GM21529 (cell line): Measurements from ENCODE around the gene CNMD.
"Not testable (repeated sequence)": the region's sequence is repeated elsewhere in the genome, so short reads cannot be mapped to it uniquely, and the experiment has no call there.

ENCODE experiments used
- ATAC-seq: cut with Tn5 transposase; IDR thresholded peaks from one replicate; pipeline ENCODE4 v1.9.1; 2021; ENCODE audit not compliant: unreplicated experiment

The CNMD gene

DNA sequence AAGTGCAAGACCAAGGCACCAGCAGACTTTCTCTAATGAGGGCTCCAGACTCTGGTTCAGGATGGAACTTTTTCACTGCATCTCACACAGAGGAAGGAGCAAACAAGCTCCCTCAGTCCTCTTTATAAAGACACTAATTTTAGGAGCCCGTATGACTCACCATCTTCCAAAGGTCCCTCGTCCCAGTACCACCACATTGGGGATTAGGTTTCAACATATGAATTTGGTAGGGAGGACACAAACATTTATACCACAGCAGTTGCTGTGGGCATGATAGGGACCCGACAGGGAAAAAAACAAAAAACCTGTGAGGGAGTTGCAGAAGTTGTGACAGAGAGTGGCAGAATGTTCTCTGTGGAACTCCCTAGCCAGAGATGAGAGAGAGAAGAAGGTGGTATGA is 6.5 kb upstream of the CNMD start:
- ATAC-seq: no peak

DNA sequence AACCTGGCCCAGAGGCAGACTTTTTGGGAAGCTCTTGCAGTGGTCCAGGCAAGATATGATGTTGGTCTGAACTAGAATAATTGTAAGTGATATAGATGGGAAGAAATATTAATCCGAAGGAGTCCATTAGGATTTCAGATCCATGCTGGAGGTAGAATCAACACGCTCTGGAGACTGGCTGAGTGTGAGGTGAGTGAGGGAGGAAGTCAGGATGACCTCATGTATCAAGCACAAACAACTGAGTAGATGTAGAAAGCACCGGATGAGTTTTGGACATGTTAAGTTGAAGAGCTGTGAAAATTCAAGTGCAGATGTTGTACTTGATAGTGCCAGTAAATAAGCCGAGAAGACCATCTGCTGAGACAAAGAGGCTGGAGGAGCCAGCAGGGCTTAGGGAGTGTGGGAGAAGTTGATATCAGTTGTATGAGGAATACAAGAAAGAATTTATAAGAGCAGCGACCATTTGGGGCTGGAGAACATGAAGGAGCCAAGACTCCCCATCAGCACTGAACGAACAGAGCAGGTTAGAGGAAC is 5.3 kb upstream of the CNMD start:
- ATAC-seq: no peak

DNA sequence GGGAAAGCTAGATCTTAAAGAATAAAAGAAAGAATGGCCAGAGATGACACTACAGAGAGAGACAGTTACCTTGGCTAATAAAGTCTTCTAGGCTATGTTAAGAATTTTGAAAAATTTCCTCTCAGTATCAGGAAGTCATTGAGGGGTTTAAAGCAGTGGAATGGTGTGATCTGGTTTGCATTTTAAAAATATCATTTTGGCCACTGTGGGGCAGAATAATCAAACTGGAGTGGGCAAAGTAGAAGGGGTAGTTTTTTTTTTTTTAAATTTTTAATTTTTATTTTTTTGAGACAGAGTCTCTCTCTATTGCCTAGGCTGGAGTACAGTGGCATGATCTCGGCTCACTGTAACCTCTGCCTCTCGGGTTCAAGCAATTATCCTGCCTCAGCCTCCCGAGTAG is 4.4 kb upstream of the CNMD start:
- ATAC-seq: no peak

DNA sequence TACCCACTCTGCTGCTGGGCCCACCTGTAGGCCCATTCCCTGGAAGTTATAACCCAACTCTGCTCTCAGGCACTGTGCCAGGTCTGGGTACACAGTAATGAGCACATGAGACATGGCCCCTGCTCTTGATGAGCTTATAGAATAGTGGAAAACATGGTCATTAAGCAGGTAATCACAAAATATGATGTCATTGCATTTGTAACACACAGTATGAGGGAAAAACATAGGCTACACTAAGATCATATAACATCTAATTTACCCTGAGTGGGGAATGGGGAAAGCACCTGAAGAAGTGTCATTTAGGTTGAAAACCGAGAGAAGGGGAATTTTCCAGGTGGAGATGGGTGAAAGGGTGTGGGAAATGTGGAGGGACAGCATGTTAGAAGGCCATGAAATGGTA is 3.9 kb upstream of the CNMD start:
- no peak for ATAC-seq

DNA sequence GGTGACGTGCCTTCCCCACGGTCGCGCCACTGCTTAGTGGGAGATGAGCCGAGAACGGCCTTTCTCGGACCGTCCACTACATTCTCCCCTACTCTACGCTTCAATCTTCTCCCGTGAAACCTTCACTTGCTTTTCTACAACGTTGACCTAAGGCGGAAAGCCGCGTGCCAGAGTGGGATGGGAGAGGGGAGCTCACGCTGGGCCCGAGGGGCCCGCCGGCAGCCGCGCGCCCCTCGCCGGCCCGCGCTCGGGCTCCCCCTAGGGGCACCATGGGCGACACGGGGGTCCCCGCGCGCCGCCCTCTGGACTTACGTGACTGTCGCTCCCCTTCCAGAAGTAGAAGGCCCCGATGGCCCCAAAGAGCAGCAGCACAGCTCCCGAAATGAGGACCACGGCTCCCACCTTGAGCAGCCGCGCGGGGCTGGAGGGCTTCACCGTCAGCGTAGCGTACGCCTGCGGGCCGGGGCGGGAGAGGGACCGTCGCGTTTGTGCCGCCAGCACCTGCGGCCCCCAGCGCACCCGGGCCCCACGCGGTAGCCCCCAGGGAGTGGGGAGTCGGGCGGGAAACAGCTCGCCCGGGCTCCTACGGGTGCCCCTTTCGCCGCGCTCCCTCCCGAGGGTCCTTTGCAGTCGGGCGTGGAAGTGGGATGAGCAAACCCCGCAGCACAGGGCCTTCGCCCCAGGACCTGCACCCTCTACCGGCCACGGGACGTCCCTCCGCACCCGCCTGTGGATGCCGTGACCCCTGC is 727 bp downstream of the CNMD start:
- ATAC-seq: peak; percentile 61

DNA sequence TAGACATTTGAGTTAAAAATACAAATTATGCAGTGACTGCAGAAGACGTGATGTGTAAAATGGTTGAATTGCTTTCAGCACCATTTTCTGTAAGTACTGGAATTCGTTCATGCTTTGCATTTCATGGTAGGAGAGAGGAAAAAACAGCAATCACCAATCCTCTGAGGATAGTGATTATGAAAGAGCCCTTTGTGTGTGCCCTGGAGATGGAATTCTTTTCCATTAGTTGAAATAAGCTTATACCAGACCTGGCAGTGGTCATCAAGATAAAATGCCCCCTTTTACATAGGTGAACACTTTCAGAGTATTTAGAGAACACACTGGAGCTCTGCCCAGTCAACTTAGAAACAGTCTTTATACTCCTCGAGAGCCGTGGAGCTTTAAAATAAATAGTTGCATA is 1.7 kb downstream of the CNMD start:
- no peak for ATAC-seq

DNA sequence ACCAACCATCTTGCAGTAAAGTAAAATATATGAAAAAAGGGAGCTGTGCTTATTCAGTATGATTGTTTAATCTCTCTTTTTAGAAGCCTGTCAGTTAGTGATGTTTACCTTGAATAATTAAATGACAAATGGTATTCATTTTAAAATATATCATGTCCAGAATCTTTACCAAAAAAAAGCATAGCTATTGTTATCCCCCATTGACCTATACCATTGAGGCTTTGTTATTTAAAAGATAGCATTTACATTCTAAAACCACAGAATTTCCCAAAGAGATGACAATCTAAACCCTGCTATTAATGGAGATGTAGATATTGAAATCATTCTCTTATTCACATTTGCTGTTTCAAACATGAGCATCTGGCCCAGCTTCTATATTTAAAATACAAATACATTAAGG is 2.2 kb downstream of the CNMD start:
- no peak for ATAC-seq

DNA sequence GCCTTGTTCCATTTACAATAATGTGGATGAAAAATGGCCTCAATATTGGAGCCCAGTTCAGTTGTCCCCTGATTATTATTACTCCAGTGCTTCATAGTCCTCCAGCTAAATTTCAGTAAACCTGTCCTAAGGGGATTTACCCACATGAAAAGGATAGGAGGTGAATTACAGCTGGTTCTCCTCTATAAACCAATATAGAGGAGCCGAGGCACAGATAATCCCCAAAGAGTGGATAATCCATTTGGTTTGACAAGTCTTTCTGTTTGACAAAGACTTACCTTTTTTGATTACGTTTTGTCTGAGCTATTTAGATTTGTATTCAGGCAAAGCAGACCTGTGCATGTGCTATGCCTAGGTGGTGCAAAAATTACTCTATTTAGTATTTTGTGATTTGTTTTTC is 2.7 kb downstream of the CNMD start:
- ATAC-seq: no peak

DNA sequence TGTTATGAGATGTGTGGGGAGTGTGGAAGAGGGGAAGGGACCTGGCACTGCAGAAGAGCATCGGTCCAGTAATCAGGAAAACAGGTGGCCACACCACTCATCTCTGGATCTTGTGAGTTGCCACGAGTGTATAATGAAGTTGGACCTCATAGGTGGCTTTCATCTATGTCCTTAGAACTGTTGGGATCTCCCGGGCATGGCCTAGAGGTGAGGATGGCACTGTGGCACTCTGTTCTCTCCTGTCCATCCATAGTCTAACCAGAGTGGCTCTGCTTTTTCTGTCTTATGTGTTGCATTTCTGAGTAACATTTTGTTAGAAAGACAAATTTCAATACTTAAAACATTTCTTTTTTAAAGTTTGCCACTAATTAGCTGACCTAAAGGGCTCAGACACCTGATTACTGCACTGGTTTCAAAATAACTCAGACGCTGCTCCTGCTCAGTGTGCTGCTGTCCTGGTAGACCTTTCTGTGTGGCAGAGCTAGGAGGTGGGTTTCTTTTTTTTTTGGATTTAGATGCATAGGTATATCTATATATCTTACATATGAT is 5.5 kb downstream of the CNMD start:
- no peak for ATAC-seq

DNA sequence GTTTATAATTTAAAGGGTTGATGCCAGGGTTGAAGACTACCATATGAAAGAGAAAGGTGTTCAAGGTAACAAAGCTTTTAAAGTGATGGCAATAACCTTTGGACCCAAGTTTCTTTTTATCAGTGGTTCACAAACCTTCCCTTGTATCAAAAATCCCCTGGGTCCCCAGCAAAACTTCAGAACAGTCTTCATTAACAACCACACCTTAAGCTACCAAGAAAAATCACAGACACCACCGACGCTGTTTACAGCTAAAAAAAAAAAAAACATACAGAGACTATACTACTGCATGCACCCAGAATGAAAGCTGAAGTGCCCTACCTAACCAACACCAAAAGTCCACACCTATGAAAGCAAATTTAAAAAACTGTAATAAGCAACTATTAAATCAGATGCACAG is 13.4 kb downstream of the CNMD start:
- ATAC-seq: no peak

DNA sequence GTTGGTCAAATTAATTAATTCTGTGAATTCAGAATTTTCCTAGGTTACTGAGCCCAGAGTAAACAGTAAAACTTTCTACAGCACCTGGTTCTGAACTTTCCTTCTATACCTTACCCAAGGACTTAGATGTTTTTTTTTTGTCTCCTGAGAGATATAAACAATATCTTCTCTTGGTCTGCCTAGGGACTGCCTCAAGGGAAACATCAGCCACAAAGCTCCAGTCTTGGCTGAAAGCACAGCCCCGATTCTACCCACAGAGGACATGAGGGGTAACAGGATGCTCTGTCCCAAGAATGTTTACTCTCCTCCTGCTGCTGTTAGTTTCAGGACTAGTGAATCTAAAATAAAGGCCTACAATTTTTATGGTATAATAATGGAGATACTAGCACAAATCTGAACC is 14.3 kb downstream of the CNMD start:
- no peak for ATAC-seq

DNA sequence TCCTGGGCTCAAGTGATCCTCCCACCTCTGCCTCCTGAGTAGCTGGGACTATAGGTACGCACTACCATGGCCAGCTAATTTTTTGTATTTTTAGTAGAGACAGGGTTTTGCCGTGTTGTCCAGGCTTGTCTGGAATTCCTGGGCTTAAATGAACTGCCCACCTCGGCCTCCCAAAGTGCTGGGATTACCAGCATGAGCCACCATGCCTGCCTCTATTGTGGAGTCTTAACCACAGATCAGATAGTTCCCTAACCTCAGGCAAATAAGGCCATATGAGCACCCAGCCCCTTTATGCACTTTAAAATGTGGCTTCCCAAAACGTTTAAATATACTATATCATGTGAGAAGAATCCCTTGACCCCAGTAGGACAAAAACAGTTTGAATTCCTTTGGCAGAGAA is 16.4 kb downstream of the CNMD start:
- ATAC-seq: no peak

DNA sequence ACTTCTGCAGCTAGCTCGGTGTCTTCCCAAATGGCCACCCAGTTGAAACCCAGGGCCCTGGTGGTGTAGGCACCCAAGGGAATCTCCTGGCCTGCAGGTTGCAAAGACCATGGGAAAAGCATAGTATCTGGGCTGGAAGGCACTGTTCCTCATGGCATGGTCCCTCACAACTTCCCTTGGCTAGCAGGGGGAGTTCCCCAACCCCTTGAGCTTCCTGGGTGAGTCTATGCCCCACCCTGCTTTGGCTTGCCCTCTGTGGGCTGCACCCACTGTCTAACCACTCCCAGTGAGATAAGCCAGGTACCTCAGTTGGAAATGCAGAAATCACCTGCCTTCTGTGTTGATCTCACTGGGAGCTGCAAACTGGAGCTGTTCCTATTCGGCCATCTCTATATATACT is 18.3 kb downstream of the CNMD start:
- ATAC-seq: not testable (repeated sequence)

DNA sequence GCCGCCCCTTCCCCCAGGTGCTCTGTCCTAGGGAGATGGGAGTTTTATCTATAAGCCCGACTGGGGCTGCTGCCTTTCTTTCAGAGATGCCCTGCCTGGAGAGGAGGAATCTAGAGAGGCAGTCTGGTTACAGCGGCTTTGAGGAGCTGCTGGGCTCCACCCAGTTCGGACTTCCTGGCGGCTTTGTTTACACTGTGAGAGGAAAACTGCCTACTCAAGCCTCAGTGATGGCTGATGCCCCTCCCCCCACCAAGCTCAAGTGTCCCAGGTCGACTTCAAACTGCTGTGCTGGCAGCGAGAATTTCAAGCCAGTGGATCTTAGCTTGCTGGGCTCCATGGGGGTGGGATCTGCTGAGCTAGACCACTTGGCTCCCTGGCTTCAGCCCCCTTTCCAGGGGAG is 18.7 kb downstream of the CNMD start:
- ATAC-seq: not testable (repeated sequence)

DNA sequence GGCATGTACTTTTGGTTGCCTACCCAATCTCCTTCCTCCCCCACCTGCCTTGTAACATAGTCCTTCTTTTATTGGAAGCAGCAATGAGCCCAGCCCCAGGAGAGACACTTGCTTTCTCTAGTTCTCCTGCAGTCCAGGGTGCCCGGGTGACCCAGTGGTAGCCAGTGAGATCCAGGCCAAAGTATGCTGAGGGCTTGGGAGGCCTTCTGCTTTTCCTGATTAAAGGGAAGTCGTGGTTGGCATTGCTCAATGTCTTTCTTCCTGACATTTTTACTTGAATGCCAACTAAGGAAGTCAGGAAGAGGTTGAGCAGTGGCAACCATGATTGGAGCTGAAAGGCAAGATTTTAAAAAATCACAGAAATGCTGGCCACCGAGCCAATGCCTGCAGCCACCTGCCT is 25.7 kb downstream of the CNMD start:
- no peak for ATAC-seq

DNA sequence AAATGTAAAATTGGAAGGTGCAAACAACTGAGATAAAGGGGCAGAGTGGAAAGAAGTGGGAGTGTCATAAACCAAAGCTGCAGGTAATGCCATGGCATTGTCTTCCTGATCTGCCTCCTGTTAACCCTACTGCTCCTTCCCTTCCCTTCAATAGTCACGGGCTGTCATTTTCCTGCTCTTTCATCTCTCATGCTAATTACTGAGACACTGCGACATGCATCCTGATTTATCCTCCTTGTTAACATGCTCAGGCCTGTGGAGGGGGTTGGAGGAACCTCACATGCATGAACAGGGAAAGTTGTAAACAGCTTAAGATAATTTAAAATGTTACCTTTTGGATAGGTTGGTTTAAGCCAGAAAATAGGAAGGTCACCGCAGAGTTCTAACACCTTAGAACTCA is 27.2 kb downstream of the CNMD start:
- ATAC-seq: no peak

DNA sequence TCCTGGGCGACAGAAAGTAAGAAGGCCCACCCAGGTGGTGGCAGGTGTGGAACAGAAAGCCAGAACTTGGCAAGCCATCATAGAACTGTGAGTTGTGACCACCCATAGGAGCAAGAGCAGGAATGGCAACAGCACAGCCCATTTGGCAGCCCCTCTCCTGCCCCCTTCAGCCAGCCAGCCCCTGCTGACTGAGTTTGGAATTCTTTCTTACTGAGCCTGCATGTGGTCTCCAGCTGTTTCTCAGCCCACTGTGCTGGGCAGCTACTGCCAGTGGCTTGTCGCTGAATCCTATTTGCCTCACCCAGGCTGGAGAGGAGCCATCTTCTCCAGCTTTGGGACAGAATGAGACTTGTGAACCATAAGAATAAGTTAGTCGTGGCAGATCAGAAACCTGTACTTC is 28.3 kb downstream of the CNMD start:
- no peak for ATAC-seq

DNA sequence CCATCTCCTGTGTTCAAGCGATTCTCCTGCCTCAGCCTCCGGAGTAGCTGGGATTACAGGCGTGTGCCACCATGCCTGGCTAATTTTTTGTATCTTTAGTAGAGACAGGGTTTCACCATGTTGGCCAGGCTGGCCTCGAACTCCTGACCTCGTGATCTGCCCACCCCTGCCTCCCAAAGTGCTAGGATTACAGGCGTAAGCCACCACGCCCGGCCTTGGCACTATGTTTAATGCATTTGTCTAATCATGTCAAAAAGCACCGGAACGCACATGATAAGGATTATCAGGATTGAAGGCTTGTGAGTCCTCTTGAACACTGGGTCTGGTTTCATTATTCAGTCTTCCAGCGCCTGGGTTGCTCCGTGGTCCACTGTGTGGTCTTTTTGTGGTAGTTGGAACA is 31.4 kb downstream of the CNMD start:
- ATAC-seq: not testable (repeated sequence)

DNA sequence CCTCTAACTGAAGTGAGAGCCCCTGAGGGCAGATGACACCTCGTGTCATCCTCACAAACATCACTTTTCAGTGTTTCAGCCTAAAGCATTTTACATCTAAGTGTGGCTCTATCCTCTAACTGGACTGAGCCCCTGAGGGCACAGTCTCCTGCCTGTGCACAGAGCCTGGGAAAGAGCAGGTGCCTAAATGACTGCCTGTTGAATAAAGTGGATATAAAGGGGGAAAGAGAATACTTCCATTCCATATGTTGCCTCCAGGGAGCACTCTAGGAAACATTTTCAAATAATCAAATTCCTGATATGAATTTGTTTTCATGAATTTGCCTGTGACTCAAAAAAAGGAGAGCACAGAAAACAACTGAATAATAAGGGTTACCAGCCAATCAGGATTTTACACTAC is 32.2 kb downstream of the CNMD start:
- no peak for ATAC-seq

DNA sequence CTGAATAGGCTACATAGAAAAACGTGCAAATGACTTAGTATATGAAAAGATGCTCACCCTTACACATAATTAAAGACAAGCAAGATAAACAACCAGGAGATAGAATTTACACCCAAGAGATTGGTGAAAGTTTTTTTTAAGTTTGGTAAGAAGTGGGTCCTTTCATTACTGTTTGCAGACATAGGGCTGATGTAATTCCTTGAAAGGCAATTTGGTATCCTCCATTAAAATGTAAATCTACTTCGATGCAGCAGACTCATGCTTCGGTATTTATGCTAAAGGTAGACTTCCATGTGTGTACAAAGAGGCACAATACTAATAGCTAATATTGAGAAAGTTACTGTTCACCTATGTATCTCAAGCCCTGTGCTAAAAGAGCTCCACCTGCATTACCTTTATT is 33.5 kb downstream of the CNMD start:
- no peak for ATAC-seq

DNA sequence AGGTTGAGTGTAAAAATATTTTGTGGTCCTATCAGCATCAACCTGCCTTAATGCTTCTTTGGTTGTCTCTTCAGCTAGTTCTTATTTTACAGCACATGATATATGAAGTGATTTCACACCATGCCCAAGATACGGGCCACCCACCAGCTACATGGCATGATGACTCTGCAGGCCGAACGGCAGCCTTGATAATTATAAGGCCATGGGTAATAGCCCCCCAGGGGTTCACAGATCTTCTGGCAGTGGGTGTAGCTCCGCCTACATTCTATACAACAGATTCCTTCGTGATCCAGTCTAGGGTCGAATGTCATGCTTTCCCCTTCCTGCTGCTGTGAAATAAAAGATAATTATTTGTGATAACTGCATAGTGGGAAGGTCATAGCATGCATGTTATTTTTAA is 36.1 kb downstream of the CNMD start:
- no peak for ATAC-seq

DNA sequence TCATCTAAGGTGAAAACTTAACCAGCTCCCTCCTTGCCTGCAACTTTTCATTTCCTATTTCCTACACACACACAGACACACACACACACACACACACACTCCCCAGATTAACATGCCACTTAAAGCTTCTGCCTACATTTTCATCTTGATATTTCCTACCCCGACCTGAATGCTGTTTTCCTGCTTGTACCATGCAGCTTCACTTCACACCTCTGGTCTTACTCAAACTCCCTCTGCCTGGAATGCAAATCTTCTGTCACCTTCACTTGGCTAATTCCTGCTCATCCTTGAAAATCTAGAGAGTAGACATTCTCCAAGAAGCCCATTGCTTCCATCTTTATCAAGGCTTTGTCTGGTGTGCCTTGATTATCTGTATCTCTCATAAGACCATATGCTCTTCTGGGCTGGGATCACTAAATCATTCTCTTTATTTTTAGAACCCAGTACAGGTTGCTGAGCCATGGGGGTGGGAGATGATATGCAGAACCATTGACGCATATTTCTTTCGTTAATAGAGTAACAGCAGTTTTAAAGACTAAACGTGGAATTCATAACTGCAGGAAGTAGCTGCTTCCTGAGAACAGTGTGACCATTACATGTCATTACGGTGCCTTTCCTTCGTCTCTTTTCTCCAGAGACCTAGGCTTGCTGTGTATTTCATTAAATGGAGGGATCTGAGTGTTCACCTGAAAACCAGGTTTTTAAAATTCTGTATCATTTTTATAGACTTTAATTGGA is 37.7 kb downstream of the CNMD start:
- no peak for ATAC-seq
